H9 (cell line): ENCODE results near the gene USP20. TPM values are rescaled to one million over a fixed set of nuclear protein-coding genes. Genes with fewer than 3 reads are reported as not detected.

Experiments
- DNase-seq: peaks from one replicate; pipeline ENCODE4 v3.0.0-alpha.2; 2017
- H2AFZ ChIP-seq: one replicate; pipeline ENCODE4 v1.6.1; 2013; ENCODE audit warnings: mild to moderate bottlenecking, low read length, control low read depth, moderate library complexity
- H2AK5ac ChIP-seq: 2 replicates; pipeline ENCODE4 v1.6.1; 2013; ENCODE audit warnings: low read length, control low read depth, mixed read lengths; ENCODE audit not compliant: insufficient read length
- H2BK120ac ChIP-seq: one replicate; pipeline ENCODE4 v1.6.1; 2013; ENCODE audit warnings: low read depth, mild to moderate bottlenecking, low read length, control low read depth, inconsistent platforms; ENCODE audit not compliant: poor library complexity, severe bottlenecking
- H2BK12ac ChIP-seq: 2 replicates; pipeline ENCODE4 v1.6.1; 2013; ENCODE audit warnings: low read length, control low read depth, mixed read lengths, low read depth; ENCODE audit not compliant: insufficient read length
- H2BK15ac ChIP-seq: 2 replicates; pipeline ENCODE4 v1.6.1; 2013; ENCODE audit warnings: low read depth, low read length, control low read depth
- H2BK20ac ChIP-seq: one replicate; pipeline ENCODE4 v1.6.1; 2013; ENCODE audit warnings: low read depth, mild to moderate bottlenecking, low read length, control low read depth, inconsistent platforms; ENCODE audit not compliant: poor library complexity, severe bottlenecking
- H2BK5ac ChIP-seq: 2 replicates; pipeline ENCODE4 v1.6.1; 2013; ENCODE audit warnings: low read length, control low read depth, mixed read lengths; ENCODE audit not compliant: insufficient read length
- H3K14ac ChIP-seq: 2 replicates; pipeline ENCODE4 v1.6.1; 2013; ENCODE audit warnings: low read length, control low read depth; ENCODE audit not compliant: insufficient read depth
- H3K18ac ChIP-seq: 2 replicates; pipeline ENCODE4 v1.6.1; 2013; ENCODE audit warnings: low read depth, mild to moderate bottlenecking, mixed read lengths, low read length, control low read depth; ENCODE audit not compliant: insufficient read length
- H3K23ac ChIP-seq: 2 replicates; pipeline ENCODE4 v1.6.1; 2013; ENCODE audit warnings: low read length, control low read depth, mixed read lengths, low read depth; ENCODE audit not compliant: insufficient read length
- H3K23me2 ChIP-seq: 2 replicates; pipeline ENCODE4 v1.6.1; 2013; ENCODE audit warnings: low read depth, mild to moderate bottlenecking, mixed read lengths, low read length, control low read depth; ENCODE audit not compliant: insufficient read length, poor library complexity, severe bottlenecking
- H3K27ac ChIP-seq: 2 replicates; pipeline ENCODE4 v1.5.1; 2013; ENCODE audit warnings: low read length, control low read depth, mixed read lengths, low read depth; ENCODE audit not compliant: insufficient read length
- H3K27me3 ChIP-seq: 2 replicates; pipeline ENCODE4 v1.6.1; 2013; ENCODE audit warnings: low read length, control low read depth, inconsistent platforms; ENCODE audit not compliant: insufficient read depth
- H3K4ac ChIP-seq: 2 replicates; pipeline ENCODE4 v1.6.1; 2013; ENCODE audit warnings: low read depth, mild to moderate bottlenecking, control low read depth, inconsistent platforms, low read length, moderate library complexity
- H3K4me1 ChIP-seq: 2 replicates; pipeline ENCODE4 v1.6.1; 2013; ENCODE audit warnings: low read length, control low read depth, inconsistent platforms; ENCODE audit not compliant: insufficient read depth
- H3K4me2 ChIP-seq: 2 replicates; pipeline ENCODE4 v1.6.1; 2013; ENCODE audit warnings: low read length, control low read depth, mixed read lengths; ENCODE audit not compliant: insufficient read length, insufficient read depth
- H3K56ac ChIP-seq: 2 replicates; pipeline ENCODE4 v1.6.1; 2013; ENCODE audit warnings: low read depth, mild to moderate bottlenecking, mixed read lengths, low read length, control low read depth; ENCODE audit not compliant: insufficient read length
- H3K79me1 ChIP-seq: 2 replicates; pipeline ENCODE4 v1.6.1; 2013; ENCODE audit warnings: low read depth, mild to moderate bottlenecking, moderate library complexity, low read length, control low read depth, inconsistent platforms; ENCODE audit not compliant: insufficient read depth, poor library complexity, severe bottlenecking
- H3K79me2 ChIP-seq: 2 replicates; pipeline ENCODE4 v1.6.1; 2013; ENCODE audit warnings: low read length, control low read depth, inconsistent platforms; ENCODE audit not compliant: insufficient read depth
- H3K9ac ChIP-seq: 2 replicates; pipeline ENCODE4 v1.6.1; 2013; ENCODE audit warnings: low read length, control low read depth, mixed read lengths; ENCODE audit not compliant: insufficient read length; ENCODE audit errors: extremely low read depth
- H3K9me3 ChIP-seq: one replicate; pipeline ENCODE4 v1.6.1; 2013; ENCODE audit warnings: low read depth, low read length, inconsistent platforms; ENCODE audit not compliant: control insufficient read depth
- H3T11ph ChIP-seq: one replicate; pipeline ENCODE4 v1.6.1; 2013; ENCODE audit warnings: mild to moderate bottlenecking, low read length, control low read depth, inconsistent platforms
- H4K20me1 ChIP-seq: one replicate; pipeline ENCODE4 v1.6.1; 2013; ENCODE audit not compliant: control insufficient read depth, insufficient read length, insufficient read depth
- H4K5ac ChIP-seq: 2 replicates; pipeline ENCODE4 v1.6.1; 2013; ENCODE audit warnings: low read depth, mild to moderate bottlenecking, mixed read lengths, low read length, control low read depth; ENCODE audit not compliant: insufficient read length
- H4K8ac ChIP-seq: replicated peaks from 2 replicates; pipeline ENCODE4 v1.6.1; 2013; ENCODE audit warnings: low read length, control low read depth, mixed read lengths, low read depth; ENCODE audit not compliant: insufficient read length
- H4K91ac ChIP-seq: 2 replicates; pipeline ENCODE4 v1.6.1; 2013; ENCODE audit warnings: low read depth, mild to moderate bottlenecking, moderate library complexity, mixed read lengths, low read length, control low read depth; ENCODE audit not compliant: insufficient read length
- H3K27ac Mint-ChIP-seq, 3 experiments: 2 replicates in 2 of 3; 3 replicates in 1 of 3; pipeline ENCODE4 v1.8.0; 2020 to 2021; ENCODE audit warnings: mixed read lengths in 3 of 3, mild to moderate bottlenecking in 1 of 3, moderate library complexity in 1 of 3
- H3K27me3 Mint-ChIP-seq: 2 replicates; pipeline ENCODE4 v1.8.0; 2021; ENCODE audit warnings: low read depth, mild to moderate bottlenecking, moderate library complexity, mixed read lengths
- H3K36me3 Mint-ChIP-seq, 3 experiments: 2 replicates in 2 of 3; 3 replicates in 1 of 3; pipeline ENCODE4 v1.8.0; 2020 to 2021; ENCODE audit warnings: low read depth in 3 of 3, mixed read lengths in 3 of 3; ENCODE audit not compliant: insufficient read depth in 1 of 3
- H3K4me1 Mint-ChIP-seq, 2 experiments: 2 replicates each; pipeline ENCODE4 v1.8.0; 2020; ENCODE audit warnings: mixed read lengths in 2 of 2
- H3K4me3 Mint-ChIP-seq, 2 experiments: 2 replicates in 1 of 2; 3 replicates in 1 of 2; pipeline ENCODE4 v1.8.0; 2020 to 2021; ENCODE audit warnings: mild to moderate bottlenecking in 2 of 2, mixed read lengths in 2 of 2, moderate library complexity in 1 of 2
- H3K9me3 Mint-ChIP-seq, 2 experiments: 2 replicates in 1 of 2; 3 replicates in 1 of 2; pipeline ENCODE4 v1.8.0; 2020; ENCODE audit warnings: mild to moderate bottlenecking in 2 of 2, mixed read lengths in 2 of 2, moderate library complexity in 1 of 2
- CTCF ChIP-seq: fragments of 200-600 bp; sonication (generic); conservative IDR thresholded peaks from 3 replicates; pipeline ENCODE4 v1.8.0; 2021; ENCODE audit warnings: antibody characterized with exemption, mild to moderate bottlenecking
- WGBS: extraction: QIAGEN DNeasy Blood & Tissue Kit; methylation state at CpG from one replicate; pipeline ENCODE4 v1.1.7; 2013; ENCODE audit warnings: missing lambda C conversion rate, low lambda C conversion rate, mixed read lengths; ENCODE audit not compliant: insufficient read length; ENCODE audit errors: extremely low coverage; 5-methylcytosine and 5-hydroxymethylcytosine counted together
- total RNA-seq: library from RNA; stranded (reverse); gene quantifications from 2 replicates; pipeline ENCODE4 v1.2.1, GENCODE V29; 2021

The USP20 gene
- total RNA-seq, 1 experiment from 2014 or later, result 20.9 TPM

DNA sequence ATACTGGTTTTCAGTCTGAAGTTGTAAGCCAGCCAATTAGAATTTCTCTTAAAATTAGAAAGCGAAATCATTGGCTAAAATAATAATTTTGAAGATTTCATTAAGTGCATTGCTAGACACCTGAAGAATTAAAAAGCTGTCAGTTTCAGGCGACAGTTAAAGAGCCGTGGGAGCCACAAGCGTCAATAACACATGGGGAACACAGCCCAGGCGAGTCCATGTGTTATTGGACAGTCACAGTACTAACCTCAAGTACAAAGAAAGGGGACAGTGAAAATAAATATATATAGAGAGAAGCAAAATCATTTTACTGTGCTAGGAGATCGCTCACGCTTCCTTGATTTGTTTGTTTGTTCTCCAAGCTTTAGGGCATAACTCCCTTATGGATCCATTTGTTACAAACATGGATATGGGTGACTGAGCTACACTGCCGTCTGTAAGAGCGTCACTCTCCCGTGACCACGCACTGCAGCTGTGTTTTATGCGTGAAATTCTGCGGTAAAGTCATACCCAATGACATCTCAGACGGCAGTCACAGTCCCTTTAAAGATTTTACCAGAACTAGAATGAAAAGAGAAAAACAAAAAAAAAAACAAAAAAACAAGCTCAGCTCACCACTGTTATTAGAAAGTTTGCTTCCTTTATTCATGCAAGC, 83.2 kb downstream of the USP20 start:
- H3K27me3 ChIP-seq, result no peaks in the 10 kb centered on the region
- H2BK120ac ChIP-seq, result no peak overlapping the region
- H3K4me1 ChIP-seq, result no peaks in the 10 kb centered on the region
- WGBS, result no CpG with 5 or more reads among the region's 14 CpGs
- H4K20me1 ChIP-seq, result no peaks in the 10 kb centered on the region
- no peak overlapping the region for H3K27ac ChIP-seq
- H2AFZ ChIP-seq, result no peak overlapping the region
- Mint-ChIP-seq H3K27me3 (no peaks in the 10 kb centered on the region), H3K4me1 (no peaks in the 10 kb centered on the region), H3K9me3 (no peaks in the 10 kb centered on the region), H3K4me3 (no peak overlapping the region), H3K27ac (no peak overlapping the region), H3K36me3 (peaks cover 0 to 2% (median 2%) of the 10 kb centered on the region in 3 experiments; a peak in 1 of 7 replicates)
- H4K5ac ChIP-seq, result no peak overlapping the region
- H3K4me2 ChIP-seq, result no peak overlapping the region
- H4K8ac ChIP-seq, result no peak overlapping the region
- H3K79me1 ChIP-seq, result no peaks in the 10 kb centered on the region
- DNase-seq, result no peak
- H2BK12ac ChIP-seq, result no peak overlapping the region
- H3T11ph ChIP-seq, result no peak overlapping the region
- no peak overlapping the region for H2BK20ac ChIP-seq
- no peak overlapping the region for H3K56ac ChIP-seq
- H3K79me2 ChIP-seq, result no peaks in the 10 kb centered on the region
- H2BK15ac ChIP-seq, result no peak overlapping the region
- H3K4ac ChIP-seq, result no peak overlapping the region
- H3K9ac ChIP-seq, result no peak overlapping the region
- no peak overlapping the region for H2AK5ac ChIP-seq
- no peak overlapping the region for H3K14ac ChIP-seq
- no peaks in the 10 kb centered on the region for H3K23me2 ChIP-seq
- no peaks in the 10 kb centered on the region for H3K9me3 ChIP-seq
- TF ChIP-seq CTCF, result no peak
- H2BK5ac ChIP-seq, result no peak overlapping the region
- H4K91ac ChIP-seq, result no peak overlapping the region
- H3K18ac ChIP-seq, result no peak overlapping the region
- H3K23ac ChIP-seq, result no peak overlapping the region
